CD4-positive, CD25-positive, alpha-beta regulatory T cell (primary cell): ENCODE results near the gene ELK1. TPM values are rescaled to one million over a fixed set of nuclear protein-coding genes. Genes with fewer than 3 reads are reported as not detected.
"Not testable (repeated sequence)": the region's sequence is repeated elsewhere in the genome, so short reads cannot be mapped to it uniquely, and the experiment has no call there.

Experiments
- ATAC-seq, 2 donors: fragments of 150-1000 bp; cut with Tn5 transposase; one replicate each; pipeline ENCODE4 v1.10.0; 2021; ENCODE audit warnings: low read depth in 2 of 2, moderate number of reproducible peaks in 2 of 2, moderate library complexity in 1 of 2
- DNase-seq, 3 donors: peaks; one replicate each; pipeline versions ENCODE4 v3.0.0 to v3.0.0-alpha.2; 2012 to 2022; ENCODE audit warnings: mixed read lengths in 1 of 3
- H3K27ac ChIP-seq: one replicate; pipeline ENCODE4 v1.7.0; 2013; ENCODE audit warnings: mild to moderate bottlenecking, low read length; ENCODE audit not compliant: insufficient read depth, poor library complexity, severe bottlenecking
- H3K27me3 ChIP-seq: one replicate; pipeline ENCODE4 v1.7.0; 2013; ENCODE audit warnings: low read length; ENCODE audit not compliant: control insufficient read depth, insufficient read depth
- H3K36me3 ChIP-seq: one replicate; pipeline ENCODE4 v1.7.0; 2013; ENCODE audit warnings: mild to moderate bottlenecking, low read length, moderate library complexity; ENCODE audit not compliant: control insufficient read depth, insufficient read depth
- H3K4me1 ChIP-seq: 2 replicates; pipeline ENCODE4 v1.7.0; 2013; ENCODE audit warnings: mild to moderate bottlenecking, low read length; ENCODE audit not compliant: insufficient read depth, control insufficient read depth, poor library complexity, severe bottlenecking
- H3K4me3 ChIP-seq: one replicate; pipeline ENCODE4 v1.7.0; 2013; ENCODE audit warnings: low read depth, mild to moderate bottlenecking, low read length, moderate library complexity
- H3K9me3 ChIP-seq, 2 experiments: 1 replicate in 1 of 2; 2 replicates in 1 of 2; pipeline ENCODE4 v1.7.0; 2013; ENCODE audit warnings: low read length in 2 of 2, mild to moderate bottlenecking in 1 of 2, moderate library complexity in 1 of 2; ENCODE audit not compliant: control insufficient read depth in 2 of 2
- H3K27ac Mint-ChIP-seq, 3 donors: one replicate each; pipeline ENCODE4 v1.8.0; 2020 to 2022; ENCODE audit warnings: mild to moderate bottlenecking in 3 of 3, mixed read lengths in 3 of 3, moderate library complexity in 2 of 3
- H3K27me3 Mint-ChIP-seq: one replicate; pipeline ENCODE4 v1.8.0; 2022; ENCODE audit warnings: mild to moderate bottlenecking, mixed read lengths
- H3K36me3 Mint-ChIP-seq: one replicate; pipeline ENCODE4 v1.8.0; 2020; ENCODE audit warnings: mixed read lengths
- H3K4me1 Mint-ChIP-seq, 4 donors: one replicate each; pipeline ENCODE4 v1.8.0; 2020 to 2022; ENCODE audit warnings: mixed read lengths in 4 of 4, mild to moderate bottlenecking in 1 of 4
- H3K4me3 Mint-ChIP-seq, 4 donors: one replicate each; pipeline ENCODE4 v1.8.0; 2020 to 2022; ENCODE audit warnings: mild to moderate bottlenecking in 4 of 4, mixed read lengths in 4 of 4, moderate library complexity in 3 of 4
- H3K9me3 Mint-ChIP-seq, 7 donors: one replicate each; pipeline ENCODE4 v1.8.0; 2020 to 2022; ENCODE audit warnings: mixed read lengths in 7 of 7, mild to moderate bottlenecking in 3 of 7, moderate library complexity in 2 of 7
- polyA plus RNA-seq, 4 donors: library from polyadenylated mRNA; unstranded; fragments of 300-500 nt; fragmentation: Illumina TruSeq; gene quantifications; one replicate each; pipeline ENCODE4 v1.2.3, GENCODE V29; 2021
- total RNA-seq: library from RNA; stranded (reverse); gene quantifications from one replicate; pipeline ENCODE4 v1.2.3, GENCODE V29; 2022

The ELK1 gene
- total RNA-seq (27.3 TPM), polyA plus RNA-seq (10 to 100 TPM; 18.8 to 20.4 (median 19.8) TPM)

- DNase-seq (peak; percentile 87 to 96 (median 90)), ATAC-seq (peak; percentile 88 to 92)
- Mint-ChIP-seq H3K4me3 (peak within 1 kb of the TSS; percentile 88 to 93 (median 90)), H3K27me3 (no peaks in the 10 kb centered on the region), H3K27ac (peak within 1 kb of the TSS; percentile 80 to 96 (median 85)), H3K4me1 (peaks cover 8 to 50% (median 31%) of the 10 kb centered on the region in 4 donors), H3K9me3 (no peaks in the 10 kb centered on the region), H3K36me3 (no peaks in the 10 kb centered on the region)
- Histone ChIP-seq H3K4me3 (peak within 1 kb of the TSS; percentile 75), H3K36me3 (peaks cover 10% of the 10 kb centered on the region), H3K4me1 (peaks cover 23% of the 10 kb centered on the region), H3K9me3 (no peaks in the 10 kb centered on the region), H3K27ac (peak within 1 kb of the TSS; percentile 78), H3K27me3 (no peaks in the 10 kb centered on the region)
These were observed at the start of gene ELK1 for GRCh38 chrX:47650164-47651042. Gene ELK1, minus strand, starts transcription at chrX:47650563. Its CDS starts 9,122 bp downstream, at chrX:47641441.

GRCh38 chrX:47697181-47697580 is 46.8 kb upstream of the ELK1 start:
- Histone ChIP-seq H3K4me1 (no peaks in the 10 kb centered on the region), H3K9me3 (no peaks in the 10 kb centered on the region), H3K27ac (no peak overlapping the region), H3K4me3 (no peak overlapping the region), H3K27me3 (peaks cover 6% of the 10 kb centered on the region), H3K36me3 (no peaks in the 10 kb centered on the region)
- DNase-seq (no peak), ATAC-seq (no peak)
- Mint-ChIP-seq H3K27me3 (peaks cover 4% of the 10 kb centered on the region), H3K4me1 (no peaks in the 10 kb centered on the region), H3K4me3 (no peak overlapping the region), H3K27ac (no peak overlapping the region), H3K9me3 (no peaks in the 10 kb centered on the region), H3K36me3 (no peaks in the 10 kb centered on the region)

GRCh38 chrX:47690175-47690574 is 39.8 kb upstream of the ELK1 start:
- H3K4me3 Mint-ChIP-seq: no peak overlapping the region
- no peaks in the 10 kb centered on the region for H3K36me3 ChIP-seq

GRCh38 chrX:47687263-47687662 is 36.9 kb upstream of the ELK1 start:
- Mint-ChIP-seq H3K27ac (no peak overlapping the region), H3K4me3 (no peak overlapping the region), H3K36me3 (no peaks in the 10 kb centered on the region), H3K9me3 (peaks cover 0 to 3% (median 0%) of the 10 kb centered on the region in 7 donors), H3K27me3 (peaks cover 8% of the 10 kb centered on the region), H3K4me1 (no peaks in the 10 kb centered on the region)
- H3K36me3 ChIP-seq: no peaks in the 10 kb centered on the region
- ATAC-seq (no peak), DNase-seq (no peak)
- H3K4me1 ChIP-seq: no peaks in the 10 kb centered on the region
- no peak overlapping the region for H3K4me3 ChIP-seq
- H3K27ac ChIP-seq: no peak overlapping the region
- no peaks in the 10 kb centered on the region for H3K9me3 ChIP-seq
- H3K27me3 ChIP-seq: peaks cover 2% of the 10 kb centered on the region

More at GRCh38 chrX:47690175-47690574, 39.8 kb upstream of the ELK1 start:
- Mint-ChIP-seq H3K9me3 (no peaks in the 10 kb centered on the region), H3K27me3 (peaks cover 8% of the 10 kb centered on the region), H3K4me1 (no peaks in the 10 kb centered on the region), H3K36me3 (no peaks in the 10 kb centered on the region), H3K27ac (no peak overlapping the region)
- no peak overlapping the region for H3K27ac ChIP-seq
- ATAC-seq (no peak), DNase-seq (no peak)
- no peaks in the 10 kb centered on the region for H3K4me1 ChIP-seq
- H3K9me3 ChIP-seq: no peaks in the 10 kb centered on the region
- peaks cover 2% of the 10 kb centered on the region for H3K27me3 ChIP-seq
- H3K4me3 ChIP-seq: no peak overlapping the region

GRCh38 chrX:47683829-47684205 is 33.5 kb upstream of the ELK1 start:
- peaks cover 5% of the 10 kb centered on the region for H3K27me3 Mint-ChIP-seq
- H3K27ac ChIP-seq: no peak overlapping the region
- H3K36me3 Mint-ChIP-seq: no peaks in the 10 kb centered on the region
- no peak for ATAC-seq
- peaks cover 0 to 3% (median 0%) of the 10 kb centered on the region in 7 donors for H3K9me3 Mint-ChIP-seq
- no peaks in the 10 kb centered on the region for H3K36me3 ChIP-seq
- no peaks in the 10 kb centered on the region for H3K4me1 ChIP-seq
- no peak overlapping the region for H3K4me3 ChIP-seq
- H3K27ac Mint-ChIP-seq: no peak overlapping the region
- H3K4me3 Mint-ChIP-seq: no peak overlapping the region
- DNase-seq: no peak
- H3K4me1 Mint-ChIP-seq: no peaks in the 10 kb centered on the region
- H3K9me3 ChIP-seq: no peaks in the 10 kb centered on the region
- H3K27me3 ChIP-seq: peaks cover 2% of the 10 kb centered on the region

GRCh38 chrX:47683184-47683828 is 32.9 kb upstream of the ELK1 start:
- no peak overlapping the region for H3K27ac ChIP-seq
- DNase-seq: no peak
- peaks cover 6% of the 10 kb centered on the region for H3K27me3 Mint-ChIP-seq
- H3K4me1 ChIP-seq: no peaks in the 10 kb centered on the region
- H3K27ac Mint-ChIP-seq: no peak overlapping the region
- H3K36me3 ChIP-seq: no peaks in the 10 kb centered on the region
- H3K9me3 ChIP-seq: no peaks in the 10 kb centered on the region
- peaks cover 0 to 3% (median 0%) of the 10 kb centered on the region in 7 donors for H3K9me3 Mint-ChIP-seq
- H3K4me1 Mint-ChIP-seq: no peaks in the 10 kb centered on the region
- peaks cover 2% of the 10 kb centered on the region for H3K27me3 ChIP-seq
- H3K36me3 Mint-ChIP-seq: no peaks in the 10 kb centered on the region
- no peak overlapping the region for H3K4me3 ChIP-seq
- ATAC-seq: no peak
- H3K4me3 Mint-ChIP-seq: no peak overlapping the region

GRCh38 chrX:47675959-47676859 is 25.8 kb upstream of the ELK1 start:
- H3K27me3 ChIP-seq, H3K36me3 ChIP-seq, ATAC-seq, H3K27ac Mint-ChIP-seq, H3K9me3 Mint-ChIP-seq, H3K4me1 ChIP-seq, H3K27ac ChIP-seq, H3K36me3 Mint-ChIP-seq, H3K4me1 Mint-ChIP-seq, H3K4me3 ChIP-seq, H3K9me3 ChIP-seq, DNase-seq, H3K27me3 Mint-ChIP-seq: not testable (repeated sequence)
- peak overlapping the region in 1 of 4 donors; percentile 29 for H3K4me3 Mint-ChIP-seq
